ENCODE data around the gene HM13. TPM values are rescaled to one million over a fixed set of nuclear protein-coding genes. Genes with fewer than 3 reads are reported as not detected.
A peak's percentile ranks its signal among the peaks of the same experiment; 100 is the strongest.

HM13 gene
- total RNA-seq, 1 experiment from 2014 or later, result 272 TPM

GRCh38 chr20:31597481-31597855 lies 83.2 kb downstream of the HM13 start:
- Histone ChIP-seq H3K27me3 (ENCODE audit: insufficient read depth, low read depth) (no peaks in the 10 kb centered on the region), H3K27ac (no peak overlapping the region), H3K4me1 (replicated peaks; ENCODE audit: insufficient read depth) (peaks cover 42% of the 10 kb centered on the region), H3K9me2 (ENCODE audit: insufficient read depth) (no peaks in the 10 kb centered on the region), H4K20me1 (ENCODE audit: insufficient read depth) (no peaks in the 10 kb centered on the region), H3F3A (ENCODE audit: insufficient read depth, low read depth) (peaks cover 60% of the 10 kb centered on the region), H3K36me3 (ENCODE audit: low read depth) (no peaks in the 10 kb centered on the region), H3K9me3 (ENCODE audit: insufficient read depth, low read depth) (no peaks in the 10 kb centered on the region), H2AFZ (no peak overlapping the region), H3K79me2 (ENCODE audit: low read depth) (peaks cover 15% of the 10 kb centered on the region), H3K4me2 (no peak overlapping the region), H3K4me3 (no peak overlapping the region)
- ChIA-PET CTCF (no interaction called here), POLR2A (ENCODE audit: unreplicated experiment) (no interaction called here)
- TF ChIP-seq CTCF (conservative IDR thresholded peaks at IDR 0.05), result no peak
- no peak for TF ChIP-seq EZH2 (IDR thresholded peaks at IDR 0.05; ENCODE audit: low read depth)
- intact Hi-C loops (cut with micrococcal nuclease; ENCODE audit: unreplicated experiment), result no loop called here
- BruUV-seq (replicated peaks), result no TSS peak
- no peak for DNase-seq

GRCh38 chr20:31602431-31602778 lies 88.2 kb downstream of the HM13 start:
- Histone ChIP-seq H3K4me2 (peak overlapping the region; percentile 70), H3K27ac (peak overlapping the region; percentile 96), H3K4me3 (no peak overlapping the region; the same call in 1 of the 2 replicates), H4K20me1 (ENCODE audit: insufficient read depth) (peaks cover 5% of the 10 kb centered on the region; the same call in 1 of the 2 replicates), H3K9me2 (ENCODE audit: insufficient read depth) (no peaks in the 10 kb centered on the region), H3K27me3 (ENCODE audit: insufficient read depth, low read depth) (no peaks in the 10 kb centered on the region), H3F3A (ENCODE audit: insufficient read depth, low read depth) (peaks cover 57% of the 10 kb centered on the region), H3K79me2 (ENCODE audit: low read depth) (peaks cover 28% of the 10 kb centered on the region), H3K36me3 (ENCODE audit: low read depth) (peaks cover 8% of the 10 kb centered on the region; the same call in 1 of the 2 replicates), H2AFZ (no peak overlapping the region), H3K9me3 (ENCODE audit: insufficient read depth, low read depth) (no peaks in the 10 kb centered on the region), H3K4me1 (replicated peaks; ENCODE audit: insufficient read depth) (peaks cover 28% of the 10 kb centered on the region)
- CTCF ChIA-PET, result interaction anchor here (0.6 to 1.5 kb wide), 6 partner anchors 11 to 94 kb away, joined by 3 to 13 read pairs (median 4); no protein-coding TSS in a partner anchor
- intact Hi-C loops (cut with micrococcal nuclease; ENCODE audit: unreplicated experiment), result no loop called here
- no peak for DNase-seq
- POLR2A ChIA-PET (ENCODE audit: unreplicated experiment), result interaction anchor here (0.6 to 1.0 kb wide), 4 partner anchors 9 to 94 kb away, joined by 3 to 26 read pairs (median 8); no protein-coding TSS in a partner anchor
- TF ChIP-seq EZH2 (IDR thresholded peaks at IDR 0.05; ENCODE audit: low read depth) (no peak), CTCF (conservative IDR thresholded peaks at IDR 0.05) (no peak)
- no TSS peak for BruUV-seq (replicated peaks)

GRCh38 chr20:31602779-31603441 lies 88.7 kb downstream of the HM13 start:
- Histone ChIP-seq H3K9me3 (ENCODE audit: insufficient read depth, low read depth) (no peaks in the 10 kb centered on the region), H3K9me2 (ENCODE audit: insufficient read depth) (no peaks in the 10 kb centered on the region), H3K27me3 (ENCODE audit: insufficient read depth, low read depth) (no peaks in the 10 kb centered on the region), H3F3A (ENCODE audit: insufficient read depth, low read depth) (peaks cover 57% of the 10 kb centered on the region), H3K4me3 (peak overlapping the region; percentile 3; the same call in 1 of the 2 replicates), H2AFZ (no peak overlapping the region), H3K4me1 (replicated peaks; ENCODE audit: insufficient read depth) (peaks cover 33% of the 10 kb centered on the region), H3K4me2 (peak overlapping the region; percentile 70), H3K79me2 (ENCODE audit: low read depth) (peaks cover 33% of the 10 kb centered on the region), H3K27ac (peak overlapping the region; percentile 96), H3K36me3 (ENCODE audit: low read depth) (peaks cover 8% of the 10 kb centered on the region; the same call in 1 of the 2 replicates), H4K20me1 (ENCODE audit: insufficient read depth) (peaks cover 5% of the 10 kb centered on the region; the same call in 1 of the 2 replicates)
- TF ChIP-seq CTCF (conservative IDR thresholded peaks at IDR 0.05), result no peak; the same call in 1 of the 2 replicates
- ChIA-PET CTCF (interaction anchor here (0.6 to 1.5 kb wide), 7 partner anchors 11 to 95 kb away, joined by 3 to 13 read pairs (median 5); no protein-coding TSS in a partner anchor), POLR2A (ENCODE audit: unreplicated experiment) (interaction anchor here (0.5 to 1.0 kb wide), 6 partner anchors 9 to 110 kb away, joined by 3 to 26 read pairs (median 8); no protein-coding TSS in a partner anchor)
- BruUV-seq (replicated peaks), result no TSS peak
- peak; percentile 65 to 91 for DNase-seq
- intact Hi-C loops (cut with micrococcal nuclease; ENCODE audit: unreplicated experiment), result no loop called here

Measured in PC-9 (cell line).